GM19035 (cell line): ENCODE data around the gene MLLT3.
A peak's percentile ranks its signal among the peaks of the same experiment; 100 is the strongest.

ENCODE experiments used
- ATAC-seq: cut with Tn5 transposase; IDR thresholded peaks from one replicate; pipeline ENCODE4 v1.9.1; 2021; ENCODE audit not compliant: unreplicated experiment

The MLLT3 gene

DNA sequence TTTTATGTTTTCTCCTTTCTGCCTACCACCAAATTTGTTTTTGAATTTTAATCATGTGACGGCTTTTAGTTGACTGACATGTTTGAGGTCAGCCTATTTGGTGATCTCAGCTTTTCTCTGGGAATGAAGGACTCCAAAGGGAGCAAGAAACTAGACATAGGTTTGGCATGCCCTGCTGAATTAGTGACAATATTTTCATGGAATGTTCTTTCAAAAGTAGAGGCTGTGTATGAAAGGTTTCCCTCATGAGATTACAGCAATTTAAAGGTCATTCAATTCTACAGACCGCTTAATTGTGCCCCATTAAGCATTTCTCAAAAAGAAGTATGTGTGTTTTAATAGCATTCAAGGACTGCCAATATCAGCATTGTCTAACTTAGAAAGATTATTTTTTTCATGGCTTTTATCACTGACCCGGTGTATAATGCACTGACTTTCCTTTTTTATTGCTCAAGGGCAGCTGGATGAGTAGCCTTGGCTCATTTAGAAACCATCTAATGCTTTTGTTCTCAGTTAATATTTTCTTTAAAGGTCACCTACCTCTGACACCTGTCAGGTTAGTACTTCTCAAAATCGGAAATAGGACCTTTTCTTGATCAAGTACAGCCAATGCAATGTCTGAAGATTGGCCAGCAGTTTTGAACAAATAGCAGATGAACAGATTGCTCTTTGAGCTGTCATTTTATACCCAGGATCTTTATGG is 8.1 kb upstream of the MLLT3 start:
- ATAC-seq = no peak

DNA sequence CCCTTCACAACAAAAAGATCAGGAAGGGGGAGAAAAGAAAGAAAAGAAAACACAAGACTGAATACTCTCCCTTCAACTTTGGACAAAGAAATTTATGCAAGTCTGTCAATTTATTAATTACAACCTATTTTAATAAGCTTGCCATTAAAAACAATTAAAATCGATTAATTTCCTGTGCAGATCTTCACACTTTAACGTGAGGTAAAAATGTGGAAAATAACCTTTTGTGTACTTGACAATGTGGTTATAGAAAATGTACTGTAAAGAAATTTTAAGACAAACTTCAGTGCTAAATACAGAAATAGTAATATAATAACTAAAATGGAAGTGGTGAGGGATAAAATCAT is 2.7 kb upstream of the MLLT3 start:
- no peak for ATAC-seq

GRCh38 chr9:20624201-20625002 is 2.1 kb upstream of the MLLT3 start:
- ATAC-seq = no peak

DNA sequence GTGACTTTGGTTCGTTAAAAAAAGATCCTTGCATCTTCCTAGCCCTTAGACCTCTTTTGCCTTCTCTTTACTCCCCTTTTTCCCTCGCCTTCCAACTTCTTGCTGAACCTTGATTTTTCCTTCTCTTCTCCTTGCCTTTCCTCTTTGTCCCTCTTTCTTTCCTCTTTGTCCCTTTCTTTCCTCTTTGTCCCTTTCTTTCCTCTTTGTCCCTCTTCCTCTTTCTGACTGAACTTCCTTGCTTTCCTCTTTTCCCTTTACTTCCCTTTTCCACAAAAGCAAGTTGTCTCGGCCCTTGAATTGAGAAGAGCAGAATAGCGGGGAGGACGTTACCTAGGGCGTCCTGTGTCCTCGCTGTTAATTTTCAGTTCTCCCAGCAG is 1.4 kb upstream of the MLLT3 start:
- no peak for ATAC-seq

GRCh38 chr9:20623021-20623747 is 885 bp upstream of the MLLT3 start:
- ATAC-seq = peak; percentile 17

DNA sequence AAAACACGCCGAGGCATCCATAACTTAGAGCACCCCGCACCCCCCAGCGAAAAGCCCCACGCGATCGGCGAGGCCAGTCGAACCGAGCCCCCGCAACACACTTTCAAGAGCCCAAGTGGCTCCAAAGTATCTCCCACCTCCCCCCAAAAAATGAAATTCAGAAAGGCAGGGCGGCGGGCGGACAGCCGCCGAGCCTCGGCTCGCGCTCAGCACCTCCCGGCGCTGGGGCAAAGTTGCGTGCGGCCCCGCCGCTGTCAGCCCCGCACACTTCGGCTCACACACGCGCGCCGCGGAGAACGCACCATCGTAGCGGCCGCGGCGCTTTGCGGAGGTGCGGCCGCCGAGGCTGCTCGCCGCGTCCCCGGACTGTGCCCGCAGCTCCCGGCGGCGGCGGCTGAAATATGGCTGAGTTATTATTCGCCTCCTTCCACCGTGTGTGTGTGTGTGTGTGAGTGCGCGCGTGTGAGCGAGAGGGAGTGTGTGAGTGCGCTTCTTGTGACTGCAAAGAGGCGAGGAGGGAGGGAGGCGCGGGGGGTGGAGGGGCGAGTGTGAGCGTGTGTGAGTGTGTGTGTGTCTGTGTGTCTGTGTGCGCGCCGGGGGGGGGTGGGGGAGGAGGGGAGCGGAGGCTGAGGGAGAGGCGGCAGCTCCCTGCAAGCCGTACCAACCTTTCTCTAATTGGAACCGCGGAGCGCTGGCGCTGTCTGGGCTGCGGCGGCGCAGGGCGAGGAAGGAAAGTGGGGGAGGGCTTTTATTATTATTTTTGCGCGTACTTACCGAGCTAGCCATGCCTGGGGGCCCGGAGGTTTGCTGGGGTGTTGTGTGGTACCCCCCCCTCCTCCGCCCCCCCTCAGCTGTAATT is 599 bp downstream of the MLLT3 start:
- peak; percentile 22 for ATAC-seq

- no peak for ATAC-seq
Observed at GRCh38 chr9:20620650-20621470, 1.4 kb downstream of the MLLT3 start.

DNA sequence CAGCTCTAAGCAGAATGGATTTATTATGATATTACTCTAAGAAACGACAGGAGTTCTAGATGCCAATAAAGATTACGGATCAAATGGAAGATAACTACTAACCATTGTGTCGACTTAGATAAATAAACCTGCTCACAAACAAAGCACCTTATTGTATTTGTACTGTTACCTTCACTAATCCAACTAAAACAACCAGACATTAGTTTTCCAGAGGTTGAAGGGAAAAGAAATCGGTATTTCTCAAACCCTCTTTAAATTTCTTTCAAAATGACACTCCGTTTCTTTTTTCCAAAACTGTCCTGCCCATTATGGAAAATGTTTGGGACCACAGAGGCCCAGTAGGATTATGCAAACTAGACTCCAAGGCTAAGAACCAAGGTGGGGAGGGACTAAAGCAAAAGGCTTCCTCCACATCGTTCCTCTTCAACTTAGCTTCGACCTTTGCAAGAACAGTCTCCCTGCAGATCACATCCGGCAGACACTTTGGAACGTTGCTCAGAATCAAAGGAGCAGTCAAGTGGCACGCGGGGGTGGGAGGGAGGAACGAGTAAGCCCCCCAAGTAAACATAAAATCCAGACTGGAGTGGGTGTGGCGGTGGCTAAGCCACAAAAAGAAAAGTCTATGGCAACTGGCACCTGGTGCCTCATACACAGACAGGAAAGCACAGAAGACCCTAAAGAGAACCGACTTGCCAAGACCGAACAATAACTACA is 2.7 kb downstream of the MLLT3 start:
- no peak for ATAC-seq

GRCh38 chr9:20618361-20618802 is 3.9 kb downstream of the MLLT3 start:
- ATAC-seq = no peak

DNA sequence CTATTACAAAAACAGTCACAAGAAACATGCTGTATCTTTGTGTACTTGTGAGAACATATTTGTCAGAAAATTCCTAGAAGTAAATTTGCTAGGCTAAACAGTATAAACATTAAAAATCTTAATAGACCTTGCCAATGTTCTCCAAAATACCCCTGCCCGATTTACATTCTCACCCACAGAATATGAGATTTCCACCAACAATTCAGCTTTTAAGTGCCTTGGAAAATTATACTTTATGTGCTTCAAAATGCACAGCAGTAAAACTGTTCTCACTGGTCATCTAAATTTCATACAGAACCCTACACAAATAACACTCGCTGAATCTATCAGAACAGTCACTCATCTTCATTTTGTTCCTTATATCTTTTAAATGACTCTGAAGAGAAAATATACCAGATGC is 5.5 kb downstream of the MLLT3 start:
- ATAC-seq = no peak

GRCh38 chr9:20614602-20615216 is 7.6 kb downstream of the MLLT3 start:
- no peak for ATAC-seq

DNA sequence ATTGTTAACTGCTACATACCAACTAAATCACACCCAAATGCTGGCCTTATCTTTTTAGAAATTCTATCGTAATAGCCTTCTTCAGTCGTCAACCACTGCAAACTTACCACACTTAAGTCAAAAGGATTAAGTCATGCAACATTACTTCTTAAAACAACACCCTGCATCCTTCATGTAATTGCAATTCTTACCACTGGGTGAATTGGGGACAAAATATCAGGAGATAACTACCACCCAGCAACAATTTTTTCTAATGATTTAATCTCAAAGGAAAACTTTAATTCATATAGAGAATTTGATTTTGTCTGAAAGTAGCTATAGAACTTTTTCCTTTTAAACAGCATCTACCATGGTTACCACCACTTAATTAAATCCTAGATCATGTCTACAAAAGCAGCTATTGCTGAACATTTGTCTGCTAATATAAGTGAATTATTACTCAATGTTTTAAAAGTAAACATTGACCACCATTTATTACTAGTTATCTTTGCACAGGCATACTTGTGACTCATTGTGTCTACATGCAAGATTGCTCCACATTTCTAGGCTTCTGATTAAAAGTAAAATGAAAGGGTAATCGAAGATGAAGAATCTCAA is 10.5 kb downstream of the MLLT3 start:
- no peak for ATAC-seq

- no peak for ATAC-seq
Observed at GRCh38 chr9:20610591-20610990, 11.7 kb downstream of the MLLT3 start.

DNA sequence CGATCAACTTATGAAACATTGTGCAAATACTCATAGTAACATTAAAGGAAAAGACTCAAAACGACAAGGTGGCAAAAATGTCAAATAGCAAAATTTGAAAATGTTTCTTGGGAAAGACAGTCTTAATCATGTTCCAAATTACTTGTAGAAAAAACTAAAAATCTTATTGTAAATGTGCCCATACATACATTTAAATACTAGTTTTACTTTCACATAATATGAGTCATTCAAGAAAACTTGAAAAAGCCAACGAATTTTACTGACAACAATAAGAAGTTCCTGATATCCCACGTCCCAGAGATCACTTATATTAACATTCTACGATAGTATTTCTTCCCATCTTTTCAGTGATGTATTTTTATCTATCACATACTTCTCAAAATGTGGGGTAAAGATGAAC is 13.7 kb downstream of the MLLT3 start:
- ATAC-seq = no peak

GRCh38 chr9:20606652-20607051 is 15.6 kb downstream of the MLLT3 start:
- no peak for ATAC-seq

- ATAC-seq = peak; percentile 80
Observed at GRCh38 chr9:20604562-20604961, 17.7 kb downstream of the MLLT3 start.

- ATAC-seq = no peak
Observed at GRCh38 chr9:20603524-20604268, 18.6 kb downstream of the MLLT3 start.

- ATAC-seq = no peak
Observed at GRCh38 chr9:20601292-20601691, 21.0 kb downstream of the MLLT3 start.
